NCI-H510A (cell line): ENCODE measurements around the gene CMC4.
A peak's percentile ranks its signal among the peaks of the same experiment; 100 is the strongest.

Experiments used
- DNase-seq: peaks from one replicate; lab custom pipeline; 2025; lab: John Stamatoyannopoulos, UW

The CMC4 gene

DNA sequence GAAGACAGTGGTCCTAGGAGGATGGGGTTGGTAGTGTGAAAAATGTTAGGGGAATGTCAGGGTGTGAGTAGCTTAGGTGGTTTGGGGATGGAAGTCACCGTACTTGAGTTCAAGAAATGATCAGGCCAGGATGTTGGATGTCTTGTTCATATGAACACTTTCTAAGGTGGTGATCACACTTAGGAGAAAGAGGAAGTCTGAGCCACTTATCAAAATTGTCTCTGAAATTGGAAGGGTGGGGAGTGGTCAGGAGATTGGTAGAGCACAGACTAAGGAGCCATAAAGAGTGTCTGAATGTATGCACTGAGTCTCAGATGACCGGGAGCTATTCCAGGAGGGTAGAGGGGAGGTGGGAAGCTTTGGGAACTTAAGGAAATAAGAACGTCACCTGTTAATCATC, 17.3 kb downstream of the CMC4 start:
- no peak for DNase-seq

DNA sequence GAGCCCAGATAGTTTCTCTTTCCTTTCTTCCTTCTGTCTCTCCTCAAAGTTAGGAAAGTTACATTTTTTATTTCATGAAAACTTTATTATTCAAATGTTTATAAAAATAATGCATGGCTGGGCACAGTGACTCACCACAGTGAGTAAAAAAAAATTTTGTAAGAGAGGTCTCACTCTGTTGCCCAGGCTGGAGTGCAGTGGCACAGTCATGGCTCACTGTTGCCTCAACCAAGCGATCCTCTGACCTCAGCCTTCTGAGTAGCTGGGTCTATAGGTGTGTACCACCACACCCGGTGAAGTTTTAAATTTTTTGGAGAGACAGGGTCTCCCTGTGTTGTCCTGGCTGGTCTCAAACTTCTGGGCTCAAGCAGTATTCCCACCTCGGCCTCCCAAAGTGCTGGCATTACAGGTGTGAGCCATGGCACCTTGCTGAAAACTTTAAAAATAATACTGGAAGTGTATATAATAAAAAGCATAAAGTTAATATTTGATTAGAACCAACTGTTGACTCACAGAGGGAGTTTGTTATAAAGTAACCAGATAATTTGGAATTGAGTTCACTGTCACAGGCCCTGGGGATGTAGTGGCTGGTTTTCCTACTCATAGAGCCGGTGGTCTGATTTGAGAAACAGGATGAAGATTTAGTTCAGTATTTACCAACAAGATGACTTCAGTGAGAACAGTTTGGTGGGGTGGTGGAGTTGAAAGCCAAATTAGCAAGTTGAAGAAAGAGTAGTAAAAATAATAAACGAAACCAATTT, 18.0 kb downstream of the CMC4 start:
- DNase-seq = no peak

GRCh38 chrX:155048977-155049619, 21.8 kb downstream of the CMC4 start:
- DNase-seq = peak; percentile 10

GRCh38 chrX:155046811-155047528, 24.0 kb downstream of the CMC4 start:
- DNase-seq = no peak

- no peak for DNase-seq
These were observed 24.7 kb downstream of the CMC4 start for GRCh38 chrX:155046129-155046810.

DNA sequence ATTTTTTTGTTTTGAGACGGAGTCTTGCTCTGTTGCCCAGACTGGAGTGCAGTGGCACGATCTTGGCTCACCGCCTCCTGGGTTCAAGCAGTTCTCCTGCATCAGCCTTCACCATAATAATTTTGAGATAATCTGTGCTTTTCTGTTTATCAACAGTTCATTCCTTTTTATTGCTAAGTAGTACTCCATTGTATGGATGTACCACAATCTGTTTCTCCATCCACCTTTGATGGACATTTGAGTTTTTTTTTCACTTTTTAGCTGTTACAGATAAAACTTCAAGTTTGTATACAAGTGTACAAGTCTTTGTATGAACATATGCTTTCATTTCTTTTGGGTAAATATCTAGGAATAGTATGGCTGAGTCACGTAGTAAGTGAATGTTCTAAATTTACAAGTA, 35.2 kb downstream of the CMC4 start:
- no peak for DNase-seq

DNA sequence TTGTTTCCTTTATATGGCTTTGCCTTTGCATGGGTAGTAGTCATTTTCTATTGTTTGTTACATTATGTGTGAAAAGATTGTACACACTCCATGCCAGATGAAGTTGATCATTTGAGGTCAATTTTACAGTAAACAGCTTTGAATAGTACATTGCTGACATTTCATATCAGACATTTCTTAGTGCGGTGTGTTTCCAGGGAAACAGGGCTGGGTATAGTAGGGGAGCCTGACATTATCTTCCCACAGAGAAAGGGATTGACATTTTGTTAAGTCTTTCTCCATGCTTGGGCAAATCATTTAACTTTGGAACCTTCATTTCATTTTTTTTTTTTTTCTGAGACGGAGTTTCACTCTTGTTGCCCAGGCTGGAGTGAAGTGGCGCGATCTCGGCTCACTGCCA, 39.3 kb downstream of the CMC4 start:
- no peak for DNase-seq

- DNase-seq = no peak
These were observed 42.1 kb downstream of the CMC4 start for GRCh38 chrX:155028877-155029291.

DNA sequence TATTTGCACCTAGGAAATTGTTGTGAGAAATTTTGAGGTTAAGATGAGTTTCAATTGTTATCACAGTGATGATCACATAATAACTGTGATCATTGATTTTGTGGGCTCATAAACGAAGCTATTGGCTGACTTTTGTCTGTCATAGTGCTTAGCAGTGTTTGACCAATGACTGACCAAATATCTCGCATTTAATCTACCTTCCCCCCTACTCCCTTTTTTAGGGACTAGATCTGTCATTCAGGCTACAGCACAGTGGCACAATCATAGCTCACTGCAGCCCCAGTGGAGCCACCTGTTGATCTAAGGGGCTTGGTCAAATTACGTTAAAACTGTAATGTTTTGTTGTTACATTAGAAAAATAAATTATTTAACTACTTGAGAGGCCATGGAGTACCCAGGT, 42.8 kb downstream of the CMC4 start:
- no peak for DNase-seq

DNA sequence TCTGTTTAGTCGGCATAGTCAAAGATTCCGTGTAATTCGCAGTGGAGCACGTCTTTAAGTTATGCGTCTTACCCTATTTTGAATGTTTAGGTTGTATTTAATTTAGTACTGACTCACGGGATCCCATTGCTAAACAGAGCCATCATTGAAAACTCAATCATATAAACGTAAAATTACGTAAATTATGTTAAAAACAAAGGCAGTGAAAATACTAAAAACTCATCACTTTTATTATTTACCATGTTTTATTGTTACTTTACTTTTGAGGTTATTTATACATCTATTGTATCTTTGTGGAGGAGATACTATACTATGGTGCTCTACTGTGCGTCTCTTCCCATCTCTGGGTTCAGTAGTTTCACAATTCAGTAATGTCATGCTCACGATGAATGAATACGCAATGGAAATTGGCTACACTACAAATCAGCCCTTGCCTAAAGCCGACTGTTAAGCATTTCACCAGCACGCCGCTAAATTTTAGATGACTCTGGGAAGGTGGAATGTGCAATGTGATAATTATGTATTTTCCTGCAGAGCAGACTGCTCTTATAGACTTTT, 43.3 kb downstream of the CMC4 start:
- peak; percentile 12 for DNase-seq

- DNase-seq = peak; percentile 80
These were observed 44.0 kb downstream of the CMC4 start, which contains the start of gene FUNDC2 for GRCh38 chrX:155026727-155027508. Gene FUNDC2, plus strand, starts transcription at chrX:155026844. Its CDS starts 95 bp downstream, at chrX:155026939.

- no peak for DNase-seq
These were observed 44.6 kb downstream of the CMC4 start for GRCh38 chrX:155026420-155026726.

DNA sequence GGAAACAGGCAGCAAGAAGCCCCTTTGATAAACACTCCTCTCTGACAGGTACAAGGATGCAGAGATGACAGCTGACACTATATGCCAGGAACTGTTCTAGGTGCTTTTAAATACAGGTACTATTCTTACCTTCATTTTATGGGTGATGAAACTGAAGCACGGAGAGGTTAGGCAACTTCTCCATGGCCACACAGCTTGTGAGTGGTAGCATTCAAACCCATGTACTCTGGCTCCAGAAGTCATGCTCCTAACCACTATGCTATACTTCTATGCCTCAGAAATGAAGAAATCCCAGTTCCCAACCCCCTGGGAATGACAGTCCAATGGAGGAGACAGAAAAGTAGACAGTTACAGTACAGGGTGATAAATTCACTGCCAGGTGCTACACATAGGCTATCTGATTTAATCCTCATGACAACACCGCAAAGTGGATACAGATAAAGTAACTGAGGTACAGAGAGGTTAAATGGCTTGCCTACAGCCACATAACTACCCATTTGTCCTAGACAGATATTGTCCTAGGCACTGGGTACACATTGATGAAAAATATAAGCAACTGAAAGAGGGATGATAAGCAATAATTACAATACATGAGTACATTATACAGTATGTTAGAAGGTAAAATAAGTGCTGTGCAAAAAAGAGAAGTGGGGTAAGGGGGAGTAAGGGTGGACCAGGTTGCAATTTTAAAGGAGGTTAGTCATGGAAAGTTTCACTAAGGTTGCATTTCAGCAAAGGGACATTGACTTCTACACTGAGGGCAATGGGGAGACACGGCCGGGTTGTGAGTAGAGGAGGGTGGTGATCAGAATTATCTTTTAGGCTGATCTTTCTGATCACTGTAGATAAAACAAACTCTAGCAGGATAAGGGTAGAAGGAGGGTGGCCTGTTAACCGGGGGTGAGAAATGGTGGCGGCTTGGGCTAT, 46.8 kb downstream of the CMC4 start:
- no peak for DNase-seq

DNA sequence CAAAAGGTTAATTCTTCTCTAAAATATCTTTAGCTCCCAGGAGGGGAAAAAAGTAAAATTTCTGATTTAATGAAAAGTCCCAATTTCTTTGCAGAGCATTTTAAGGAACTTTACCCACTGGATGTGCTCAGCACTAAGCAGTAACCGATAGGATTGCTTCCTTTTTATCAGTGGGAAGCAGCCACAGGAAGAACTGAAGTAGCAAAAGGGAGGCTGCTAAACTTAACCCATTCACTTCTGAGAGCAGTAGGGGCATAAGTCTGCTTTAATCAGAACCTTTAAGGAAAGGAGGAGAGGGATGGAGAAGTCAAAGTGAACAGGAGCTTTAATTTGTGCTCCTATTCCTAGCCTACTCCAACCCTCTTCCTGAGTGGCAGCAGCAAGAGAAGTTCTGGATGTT, 48.4 kb downstream of the CMC4 start, which contains the start of gene F8:
TSS of gene F8 (minus strand) at position 139 of the 400 bp plus-strand sequence. CDS start 171 bp downstream, outside the sequence.
- no peak for DNase-seq

GRCh38 chrX:155020591-155020990, 50.3 kb downstream of the CMC4 start:
- DNase-seq = no peak
